GM21619 (cell line): ENCODE results near the gene GNA12.
"Not testable (repeated sequence)": the region's sequence is repeated elsewhere in the genome, so short reads cannot be mapped to it uniquely, and the experiment has no call there.

ENCODE experiments used
- ATAC-seq: cut with Tn5 transposase; IDR thresholded peaks from one replicate; pipeline ENCODE4 v1.9.1; 2021; ENCODE audit not compliant: unreplicated experiment

GNA12 gene

DNA sequence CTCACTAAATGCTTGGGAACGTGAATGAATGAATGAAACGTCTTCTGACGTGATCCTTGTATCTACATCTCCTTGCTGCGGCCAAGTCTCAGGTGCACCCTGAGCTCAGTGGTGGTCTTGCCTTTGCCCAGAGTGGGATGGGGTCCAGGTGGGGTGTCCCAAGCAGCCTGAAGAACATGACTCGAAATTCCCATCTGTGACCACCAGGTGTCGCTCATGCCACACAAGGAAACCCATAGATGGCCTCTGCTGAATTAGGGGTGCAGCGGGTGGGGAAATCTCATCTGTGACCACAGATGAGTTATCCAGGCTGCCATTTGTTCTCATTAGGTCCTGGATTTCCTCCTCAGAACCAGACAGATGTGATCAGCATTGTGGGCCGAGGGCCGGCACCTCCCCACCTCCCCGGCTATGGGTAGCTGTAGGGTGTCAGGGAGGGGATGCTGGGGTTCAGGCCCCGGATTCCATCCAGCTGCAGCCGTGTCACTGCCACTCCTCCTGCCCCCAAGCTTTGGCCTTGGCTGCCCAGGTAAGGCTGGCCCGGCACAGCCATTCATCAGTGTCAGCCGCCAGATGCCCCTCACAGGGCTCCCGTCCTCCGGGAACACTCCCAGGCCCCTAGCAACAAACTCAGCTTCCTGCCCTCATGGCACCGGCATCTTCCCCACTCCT lies 21.0 kb upstream of the GNA12 start:
- ATAC-seq: no peak

DNA sequence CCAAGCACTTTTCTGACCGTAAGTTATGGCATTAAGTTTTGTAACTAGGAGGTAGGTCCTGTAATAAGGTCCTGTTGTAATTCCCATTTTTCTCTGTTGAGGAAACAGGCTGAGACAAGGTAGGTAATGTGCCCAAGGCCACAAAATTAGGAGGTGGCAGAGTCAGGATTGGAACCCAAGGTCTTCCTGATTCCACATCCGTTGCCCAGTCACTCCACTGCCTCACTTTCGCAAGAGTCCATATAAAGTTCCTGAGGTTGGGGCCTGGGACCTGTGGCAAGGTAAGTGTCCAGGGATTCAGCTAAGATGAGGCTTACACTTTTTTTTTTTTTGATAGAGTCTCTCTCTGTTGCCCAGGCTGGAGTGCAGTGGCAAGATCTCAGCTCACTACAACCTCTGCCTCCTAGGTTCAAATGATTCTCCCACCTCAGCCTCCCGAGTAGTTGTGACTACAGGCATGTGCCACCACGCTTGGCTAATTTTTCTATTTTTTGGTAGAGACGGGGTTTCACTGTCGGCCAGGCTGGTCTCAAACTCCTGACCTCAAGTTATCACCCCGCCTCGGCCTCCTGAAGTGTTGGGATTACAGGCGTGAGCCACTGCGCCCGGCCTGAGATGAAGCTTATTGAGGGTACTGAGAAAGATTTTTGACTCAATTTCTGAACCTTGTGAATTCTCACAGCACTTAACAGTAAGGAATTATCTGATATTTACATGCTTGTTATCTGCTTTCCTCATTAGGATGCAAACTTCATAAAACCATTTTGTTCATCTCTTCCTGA lies 20.3 kb upstream of the GNA12 start:
- ATAC-seq: no peak

DNA sequence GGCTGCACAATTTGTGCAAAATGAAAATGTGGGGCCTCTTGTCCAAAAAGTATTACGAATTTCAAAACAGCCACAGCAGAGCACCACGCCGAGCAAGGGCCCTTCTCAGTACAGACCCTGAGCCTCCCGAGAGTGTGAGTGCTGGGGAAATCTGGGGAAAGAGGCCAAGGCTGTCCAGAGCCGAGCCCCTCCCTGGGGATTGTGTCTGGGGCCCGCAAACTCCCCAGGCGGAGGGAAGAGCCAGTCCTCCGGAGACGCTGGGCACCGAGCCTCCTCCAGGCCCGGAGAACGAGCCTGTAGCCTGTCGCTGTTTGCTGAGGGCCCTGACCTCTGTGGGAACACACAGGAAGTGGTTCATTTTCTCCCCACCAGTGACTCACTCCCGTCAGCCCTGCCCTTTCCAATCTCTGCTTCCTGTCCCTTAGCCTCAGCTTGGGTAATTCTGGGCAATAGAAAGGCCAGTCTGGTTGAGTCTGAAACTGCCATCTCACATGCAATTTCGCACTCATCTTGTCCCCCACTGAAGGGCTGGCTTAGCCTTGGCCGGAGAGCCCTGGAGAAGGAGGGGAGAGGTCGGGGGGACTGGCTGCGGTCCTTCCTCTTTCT lies 19.5 kb upstream of the GNA12 start:
- ATAC-seq: peak; percentile 99

DNA sequence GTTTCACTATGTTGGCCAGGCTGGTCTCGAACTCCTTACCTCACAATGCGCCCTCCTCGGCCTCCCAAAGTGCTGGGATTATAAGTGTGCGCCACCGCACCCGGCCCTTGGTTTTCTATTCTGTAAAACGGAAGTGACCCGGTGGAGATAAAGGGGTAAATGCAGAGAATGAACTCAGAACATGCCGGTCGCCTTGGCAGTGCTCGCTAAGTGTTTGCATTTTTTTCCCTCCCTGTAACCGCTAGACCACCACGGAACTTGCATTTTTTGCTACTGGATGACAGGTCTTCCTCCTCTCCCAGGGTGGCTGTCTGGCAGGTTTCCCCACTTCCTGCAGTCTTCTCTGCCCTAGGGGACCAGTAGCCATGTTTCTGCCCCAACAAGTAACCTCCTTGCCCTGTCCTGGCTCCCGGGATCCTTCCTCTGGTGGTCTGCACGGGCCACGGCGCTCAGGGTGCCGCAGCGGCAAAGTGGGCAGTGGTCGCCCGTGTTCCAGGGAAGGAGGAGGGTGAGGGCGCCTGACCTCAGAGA lies 18.8 kb upstream of the GNA12 start:
- ATAC-seq: no peak

DNA sequence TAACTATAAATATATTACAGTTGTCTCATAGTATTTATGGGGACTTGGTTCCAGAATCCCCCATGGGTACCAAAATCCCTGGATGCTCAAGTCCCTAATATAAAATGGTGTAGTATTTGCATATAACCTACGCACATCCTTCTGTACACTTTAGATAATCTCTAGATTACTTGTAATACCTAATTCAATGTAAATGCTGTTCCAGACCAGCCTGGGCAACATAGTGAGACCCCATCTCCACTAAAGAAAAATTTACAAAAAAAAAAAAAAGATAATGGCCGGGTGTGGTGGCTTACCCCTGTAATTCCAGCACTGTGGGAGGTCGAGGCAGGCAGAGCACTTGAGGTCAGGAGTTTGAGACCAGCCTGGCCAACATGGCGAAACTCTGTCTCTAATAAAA lies 17.4 kb upstream of the GNA12 start:
- no peak for ATAC-seq

DNA sequence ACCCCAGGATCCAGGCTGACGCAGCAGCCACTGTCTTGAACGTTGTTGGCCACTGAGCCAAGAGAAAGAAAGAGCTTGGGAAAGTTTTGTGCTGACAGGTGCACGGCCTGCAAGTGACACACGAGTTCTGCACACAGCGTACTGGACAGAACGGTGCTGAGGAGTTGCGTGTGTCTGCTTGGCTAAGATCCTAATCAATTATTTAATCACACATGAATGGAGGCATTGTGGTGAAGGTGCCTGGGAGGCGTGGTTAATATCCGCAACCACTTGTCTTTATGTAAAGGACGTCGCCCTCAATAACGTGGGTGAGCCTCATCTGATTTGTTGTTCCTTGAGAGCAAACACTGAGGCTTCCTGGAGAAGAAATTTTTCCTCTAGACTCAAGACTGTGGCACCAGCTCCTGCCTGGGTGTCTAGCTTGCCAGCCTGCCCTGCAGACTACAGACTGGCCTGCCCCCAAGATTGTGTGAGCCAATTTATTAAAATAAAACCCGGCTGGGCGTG lies 16.6 kb upstream of the GNA12 start:
- no peak for ATAC-seq

DNA sequence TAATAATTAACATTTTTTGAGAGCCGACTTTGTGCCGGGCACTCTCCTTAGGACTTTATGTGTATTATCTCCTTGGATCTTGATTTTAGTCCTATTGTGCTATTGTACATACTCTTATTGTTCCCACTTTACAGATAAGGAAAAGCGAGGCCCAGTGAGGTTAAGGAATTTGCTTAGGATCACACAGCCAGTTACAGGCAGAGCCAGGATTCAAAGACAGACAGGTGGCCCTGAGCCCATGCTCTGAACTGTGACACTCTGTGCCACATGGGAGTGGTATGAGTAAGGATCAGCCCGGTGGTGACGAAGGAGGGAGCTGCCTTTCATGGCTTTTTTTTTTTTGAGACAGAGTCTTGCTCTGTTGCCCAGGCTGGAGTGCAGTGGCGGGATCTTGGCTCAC lies 15.8 kb upstream of the GNA12 start:
- ATAC-seq: no peak

DNA sequence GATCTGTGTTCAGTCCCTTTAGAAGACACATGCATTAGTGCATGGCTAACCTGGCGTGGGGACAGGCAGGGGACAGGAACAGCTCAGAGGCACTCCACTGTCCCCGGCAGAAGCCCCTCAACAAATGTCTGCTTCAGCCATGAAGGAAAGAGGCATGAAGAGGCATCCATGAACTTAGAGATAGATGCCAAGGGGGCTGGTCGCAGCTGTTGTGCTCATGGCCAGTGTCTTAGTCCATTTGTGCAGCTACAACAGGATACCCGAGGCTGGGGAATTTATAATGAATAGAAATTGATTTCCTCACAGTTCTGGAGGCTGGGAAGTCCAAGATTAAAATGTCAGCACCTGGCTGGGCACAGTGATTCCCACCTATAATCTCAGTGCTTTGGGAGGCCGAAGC lies 14.5 kb upstream of the GNA12 start:
- no peak for ATAC-seq

DNA sequence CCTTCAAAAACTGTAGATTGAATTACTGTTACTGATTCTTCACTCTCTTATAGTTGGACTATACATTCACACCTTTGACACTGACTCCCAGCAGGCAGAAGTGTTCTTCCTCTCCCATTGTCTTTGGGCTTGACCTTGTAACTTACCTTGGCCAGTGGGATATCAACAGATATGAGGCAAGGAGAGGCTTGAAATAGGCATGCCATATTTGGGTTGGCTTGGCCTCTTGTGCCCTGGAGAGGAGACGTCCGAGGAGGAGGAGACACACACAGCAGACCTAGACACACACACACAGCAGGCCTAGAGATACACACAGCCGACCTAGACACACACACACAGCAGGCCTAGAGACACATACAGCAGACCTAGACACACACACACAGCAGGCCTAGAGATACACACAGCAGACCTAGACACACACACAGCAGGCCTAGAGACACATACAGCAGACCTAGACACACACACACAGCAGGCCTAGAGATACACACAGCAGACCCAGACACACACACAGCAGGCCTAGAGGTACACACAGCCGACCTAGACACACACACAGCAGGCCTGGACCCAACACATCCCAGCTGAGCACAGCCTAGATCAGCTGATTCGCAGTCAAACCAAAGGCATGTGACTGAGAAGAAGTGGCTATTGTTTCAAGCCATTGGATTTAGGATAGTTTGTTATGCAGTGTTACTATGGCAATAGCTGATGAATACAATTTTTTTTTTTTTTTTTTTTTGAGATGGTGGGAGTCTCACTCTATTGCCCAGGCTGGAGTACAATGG lies 12.5 kb upstream of the GNA12 start:
- ATAC-seq: no peak

DNA sequence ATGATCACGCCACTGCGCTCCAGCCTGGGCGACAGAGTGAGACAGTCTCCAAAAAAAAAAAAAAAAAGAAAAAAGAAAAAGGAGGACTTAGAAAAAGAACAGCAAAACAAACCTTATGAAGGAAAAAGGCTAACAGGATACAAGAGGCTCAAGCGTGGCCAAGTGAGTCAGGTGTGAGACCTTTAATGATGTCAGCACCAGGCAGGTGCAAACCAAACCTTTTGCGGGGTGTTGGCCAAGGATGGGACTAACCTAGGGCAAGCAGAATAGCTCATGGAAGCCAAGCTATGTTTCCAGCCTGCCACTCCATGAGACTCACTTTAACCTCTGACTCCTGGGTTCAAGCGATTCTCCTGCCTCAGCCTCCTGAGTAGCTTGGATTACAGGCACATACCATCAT lies 11.3 kb upstream of the GNA12 start:
- ATAC-seq: no peak

DNA sequence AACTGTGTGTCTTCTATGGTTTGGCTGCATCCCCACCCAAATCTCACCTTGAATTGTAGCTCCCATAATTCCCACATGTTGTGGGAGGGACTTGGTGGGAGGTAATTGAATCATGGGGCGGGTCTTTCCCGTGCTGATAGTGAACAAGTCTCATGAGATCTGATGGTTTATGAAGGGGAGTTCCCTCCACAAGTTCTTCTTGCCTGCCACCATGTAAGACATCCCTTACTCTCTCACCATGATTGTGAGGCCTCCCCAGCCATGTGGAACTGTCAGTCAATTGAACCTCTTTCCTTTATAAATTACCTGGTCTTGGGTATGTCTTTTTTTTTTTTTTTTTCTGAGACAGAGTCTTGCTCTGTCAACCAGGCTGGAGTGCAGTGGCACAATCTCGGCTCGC lies 9.4 kb upstream of the GNA12 start:
- ATAC-seq: not testable (repeated sequence)

DNA sequence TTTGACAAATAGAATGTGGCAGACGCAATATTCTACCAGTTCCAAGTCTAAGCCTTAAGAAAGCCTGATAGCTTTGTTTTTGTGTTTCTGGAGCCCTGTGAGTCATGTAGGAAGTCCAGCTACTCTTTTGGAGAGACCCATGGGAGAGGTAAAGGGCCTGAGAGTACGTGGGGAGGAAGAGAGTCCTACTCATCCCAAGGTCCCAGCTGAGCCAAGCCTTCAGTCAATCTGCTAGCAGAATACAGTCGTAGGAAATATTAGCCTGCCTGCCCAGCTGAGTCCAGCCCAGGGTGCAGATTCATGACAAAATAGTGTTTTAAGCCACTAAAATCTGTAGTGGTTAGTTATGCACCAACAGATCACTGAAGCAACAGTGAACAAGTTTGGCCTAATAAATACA lies 9.0 kb upstream of the GNA12 start:
- no peak for ATAC-seq

DNA sequence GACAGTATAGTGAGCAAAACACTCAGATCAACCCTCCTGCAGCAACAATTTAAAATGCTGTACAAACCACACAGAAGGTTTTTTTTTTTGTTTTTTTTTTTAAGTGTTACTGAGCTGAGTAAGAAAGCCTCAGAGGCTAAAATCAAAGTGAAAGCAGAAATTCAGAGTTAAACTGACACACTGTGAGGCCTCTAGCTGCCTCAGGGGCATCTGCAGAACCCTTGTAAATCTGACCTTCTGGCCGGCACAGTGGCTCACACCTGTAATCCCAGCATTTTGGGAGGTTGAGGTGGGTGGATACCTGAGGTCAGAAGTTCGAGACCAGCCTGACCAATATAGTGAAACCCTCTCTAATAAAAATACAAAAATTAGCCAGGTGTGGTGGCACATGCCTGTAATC lies 7.4 kb upstream of the GNA12 start:
- ATAC-seq: peak; percentile 68

DNA sequence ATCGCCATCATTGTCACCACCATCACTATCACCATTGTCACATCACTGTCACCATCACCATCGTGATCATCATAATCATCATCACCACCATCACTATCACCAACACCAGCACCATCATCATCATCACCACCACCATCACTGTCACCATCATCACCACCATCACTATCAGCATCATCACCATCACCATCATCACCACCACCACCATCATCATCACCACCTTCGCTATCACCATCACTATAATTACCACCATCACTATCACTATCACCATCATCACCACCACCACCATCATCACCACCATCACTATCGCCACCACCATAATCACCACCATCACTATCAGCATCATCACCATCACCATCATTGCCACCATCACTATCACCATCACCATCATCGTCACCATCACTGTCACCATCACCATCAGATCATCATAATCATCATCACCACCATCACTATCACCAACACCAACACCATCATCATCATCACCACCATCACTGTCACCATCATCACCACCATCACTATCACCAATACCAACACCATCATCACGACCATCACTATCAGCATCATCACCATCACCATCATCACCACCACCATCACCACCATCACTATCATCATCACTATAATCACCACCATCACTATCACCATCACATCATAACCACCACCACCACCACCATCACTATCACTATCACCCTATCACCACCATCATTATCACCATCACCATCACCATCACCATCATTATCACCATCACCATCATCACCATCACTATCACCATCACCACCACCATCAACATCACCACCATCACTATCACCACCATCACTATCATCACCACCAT lies 6.0 kb upstream of the GNA12 start:
- no peak for ATAC-seq

DNA sequence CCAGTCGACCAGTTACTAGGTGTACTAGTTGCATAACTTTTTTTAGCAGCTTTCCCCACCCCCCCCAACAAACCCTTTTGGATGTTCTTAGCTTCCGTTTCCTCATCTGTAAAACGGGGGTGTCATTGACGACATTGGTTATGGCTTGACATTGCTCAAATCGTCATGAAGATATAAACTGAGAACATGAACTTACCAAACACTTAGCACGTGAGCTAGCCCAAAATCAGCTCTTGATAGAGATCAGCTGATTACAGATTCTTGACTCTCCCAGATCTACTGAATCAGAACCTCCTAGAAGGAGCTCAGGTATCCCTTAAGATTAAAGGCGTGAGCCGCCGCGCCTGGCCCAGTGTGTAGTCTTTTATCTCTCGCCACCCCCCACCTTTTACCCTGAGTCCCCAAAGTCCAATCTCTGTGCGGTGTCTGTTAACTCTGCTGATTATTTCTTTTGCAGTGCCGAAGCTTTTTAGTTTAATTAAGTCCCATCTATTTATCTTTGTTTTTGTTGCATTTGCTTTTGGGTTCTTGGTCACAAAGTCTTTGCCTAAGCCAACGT lies 1.0 kb upstream of the GNA12 start:
- ATAC-seq: no peak

DNA sequence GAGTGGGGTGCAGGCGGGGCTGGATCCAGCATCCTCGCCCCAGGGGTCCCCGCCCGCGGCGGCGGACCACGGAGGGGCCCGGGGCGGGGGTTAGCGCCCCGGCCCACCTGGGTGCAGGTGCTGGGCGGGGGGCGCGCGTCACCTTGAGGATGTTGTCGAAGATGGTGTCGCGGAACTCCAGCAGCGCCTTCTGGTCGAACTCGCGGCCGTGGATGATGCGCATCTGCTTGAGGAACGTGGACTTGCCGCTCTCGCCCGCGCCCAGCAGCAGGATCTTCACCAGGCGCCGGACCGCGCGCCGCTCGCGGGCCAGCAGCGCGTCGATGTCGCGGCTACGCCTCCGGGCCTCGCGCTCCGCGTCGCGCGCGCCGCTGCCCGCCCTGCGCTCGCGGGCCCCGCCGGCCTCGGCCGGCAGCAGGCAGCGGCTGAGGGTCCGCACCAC lies 376 bp downstream of the GNA12 start:
- ATAC-seq: no peak

DNA sequence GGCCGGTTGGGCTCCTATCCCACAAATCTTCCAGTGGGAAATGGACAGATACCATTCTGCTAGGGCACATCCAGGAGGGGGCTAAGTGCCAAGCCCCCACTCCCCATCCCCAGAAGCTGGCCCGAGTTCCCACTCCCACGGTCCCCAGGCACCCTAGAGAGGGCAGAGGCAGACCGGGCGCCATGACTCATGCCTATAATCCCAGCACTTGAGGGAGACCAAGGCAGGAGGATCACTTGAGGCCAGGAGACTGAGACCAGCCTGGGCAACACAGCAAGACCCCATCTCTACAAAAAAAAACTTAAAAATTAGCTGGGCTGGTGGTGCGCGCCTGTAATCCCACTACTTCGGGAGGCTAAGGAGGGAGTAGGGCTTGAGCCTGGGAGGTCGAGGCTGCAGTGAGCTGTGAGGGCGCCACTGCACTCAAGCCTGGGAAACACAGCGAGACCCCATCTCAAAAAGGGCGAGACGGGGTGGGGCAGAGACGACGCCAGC lies 870 bp downstream of the GNA12 start:
- ATAC-seq: no peak

DNA sequence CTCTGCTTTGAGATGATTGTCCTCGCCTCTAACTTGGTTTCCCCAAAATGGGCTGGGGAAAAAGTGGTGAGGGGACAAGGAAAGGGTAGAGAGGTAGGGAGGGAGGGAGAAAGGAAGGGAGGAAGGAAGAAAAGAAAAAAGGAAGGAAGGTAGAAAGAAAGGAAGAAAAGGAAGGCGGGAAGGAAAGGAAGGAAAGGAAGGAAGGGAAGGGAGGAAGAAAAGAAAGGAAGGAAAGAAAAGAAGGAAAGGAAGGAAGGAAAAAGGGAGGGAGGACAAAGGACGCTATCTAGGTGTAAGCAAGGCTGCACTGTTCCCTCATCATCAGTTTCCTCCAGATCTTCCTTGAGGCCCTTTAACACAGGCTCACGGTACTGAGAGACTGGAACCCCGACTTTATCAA lies 2.2 kb downstream of the GNA12 start:
- ATAC-seq: no peak

DNA sequence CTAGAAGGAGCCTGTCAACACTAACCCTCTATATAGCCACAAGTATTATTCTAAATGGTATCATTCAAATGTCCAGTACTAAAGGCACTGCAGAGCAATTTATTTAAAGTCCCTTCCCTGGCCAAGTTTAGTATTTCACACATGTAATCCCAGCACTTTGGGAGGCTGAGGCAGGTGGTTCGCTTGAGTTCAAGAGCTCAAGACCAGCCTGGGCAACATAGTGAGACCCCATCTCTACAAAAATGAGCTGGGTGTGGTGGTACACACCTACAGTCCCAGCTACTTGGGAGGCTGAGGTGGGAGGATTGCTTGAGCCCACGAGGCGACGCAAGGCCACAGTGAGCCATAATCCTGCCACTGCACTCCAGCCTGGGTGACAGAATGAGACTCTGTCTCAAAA lies 3.6 kb downstream of the GNA12 start:
- no peak for ATAC-seq
